Lower leg skin (tissue), 3 donors: ENCODE results near the gene PIK3AP1.

Experiments
- POLR2A ChIP-seq, 2 donors: fragments of 450-650 bp; IDR thresholded peaks; one replicate each; pipeline ENCODE4 v1.6.1; 2016 to 2017; ENCODE audit warnings: antibody characterized with exemption in 2 of 2, mild to moderate bottlenecking in 1 of 2, moderate library complexity in 1 of 2
- TF ChIP-seq, protein P1 (sequence below), 3 donors: fragments of 450-650 bp; IDR thresholded peaks; one replicate each; pipeline ENCODE4 v1.5.1; 2016; ENCODE audit warnings: antibody characterized with exemption in 3 of 3, mild to moderate bottlenecking in 3 of 3, moderate library complexity in 2 of 3

DNA sequence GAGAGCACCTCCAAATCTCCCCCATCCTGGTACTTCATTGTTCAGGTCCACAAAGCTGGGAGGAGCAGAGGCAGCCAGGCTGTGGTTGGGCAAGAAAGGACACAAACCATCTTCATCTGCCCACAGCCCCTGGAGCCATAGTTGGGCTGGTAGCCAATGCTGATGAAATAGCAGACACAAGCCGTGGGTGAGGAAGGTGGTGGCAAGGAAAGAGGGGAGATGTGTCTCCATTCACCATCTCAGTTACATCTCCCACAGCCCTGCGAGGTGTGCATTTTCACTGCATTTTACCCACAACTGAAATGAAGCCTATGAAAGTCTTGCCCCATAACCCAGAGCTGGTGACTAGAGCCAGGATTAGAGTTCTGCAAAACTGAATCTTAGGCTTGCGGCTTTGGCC is 35.0 kb downstream of the PIK3AP1 start:
- TF ChIP-seq, protein P1, sequence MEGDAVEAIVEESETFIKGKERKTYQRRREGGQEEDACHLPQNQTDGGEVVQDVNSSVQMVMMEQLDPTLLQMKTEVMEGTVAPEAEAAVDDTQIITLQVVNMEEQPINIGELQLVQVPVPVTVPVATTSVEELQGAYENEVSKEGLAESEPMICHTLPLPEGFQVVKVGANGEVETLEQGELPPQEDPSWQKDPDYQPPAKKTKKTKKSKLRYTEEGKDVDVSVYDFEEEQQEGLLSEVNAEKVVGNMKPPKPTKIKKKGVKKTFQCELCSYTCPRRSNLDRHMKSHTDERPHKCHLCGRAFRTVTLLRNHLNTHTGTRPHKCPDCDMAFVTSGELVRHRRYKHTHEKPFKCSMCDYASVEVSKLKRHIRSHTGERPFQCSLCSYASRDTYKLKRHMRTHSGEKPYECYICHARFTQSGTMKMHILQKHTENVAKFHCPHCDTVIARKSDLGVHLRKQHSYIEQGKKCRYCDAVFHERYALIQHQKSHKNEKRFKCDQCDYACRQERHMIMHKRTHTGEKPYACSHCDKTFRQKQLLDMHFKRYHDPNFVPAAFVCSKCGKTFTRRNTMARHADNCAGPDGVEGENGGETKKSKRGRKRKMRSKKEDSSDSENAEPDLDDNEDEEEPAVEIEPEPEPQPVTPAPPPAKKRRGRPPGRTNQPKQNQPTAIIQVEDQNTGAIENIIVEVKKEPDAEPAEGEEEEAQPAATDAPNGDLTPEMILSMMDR (IDR thresholded peaks at IDR 0.05): no peak
- TF ChIP-seq POLR2A (IDR thresholded peaks at IDR 0.05): no peak
